ENCODE results near the gene AKIRIN2.
A peak's percentile ranks its signal among the peaks of the same experiment; 100 is the strongest.

Gene AKIRIN2

DNA sequence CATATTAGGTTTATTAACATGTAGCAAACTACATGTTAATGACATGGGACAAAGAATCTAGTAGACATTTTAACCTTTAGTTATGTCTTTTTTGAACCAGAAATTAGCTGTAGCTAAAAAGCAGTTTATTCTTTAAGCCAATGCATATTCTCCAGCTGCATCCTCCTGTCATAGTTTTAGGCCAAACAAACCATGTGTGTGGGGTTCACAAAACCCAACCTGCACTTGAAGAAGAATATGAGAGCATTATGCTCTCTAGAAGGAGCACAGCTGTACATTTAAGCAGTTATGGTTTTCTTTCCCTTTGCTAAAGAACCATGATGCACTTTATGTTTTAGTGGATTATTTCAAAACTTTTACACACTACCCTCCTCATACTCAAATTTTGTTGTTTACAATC lies 46.2 kb downstream of the AKIRIN2 start:
- Histone ChIP-seq H3K4me3 (ENCODE audit: low read length) (no peak overlapping the region), H3K4me2 (ENCODE audit: low read depth, low read length) (no peak overlapping the region), H3K27ac (ENCODE audit: low read length) (peak overlapping the region; percentile 70; the same call in 1 of the 2 replicates), H2AFZ (ENCODE audit: low read length) (no peak overlapping the region), H3K9ac (ENCODE audit: low read length) (no peak overlapping the region), H3K9me3 (replicated peaks; ENCODE audit: insufficient read depth, low read length) (no peaks in the 10 kb centered on the region), H3K79me2 (ENCODE audit: low read length) (no peaks in the 10 kb centered on the region), H3F3A (ENCODE audit: insufficient read depth, low read length) (peaks cover 18% of the 10 kb centered on the region), H3K4me1 (ENCODE audit: low read length) (peaks cover 28% of the 10 kb centered on the region), H3K9me2 (replicated peaks; ENCODE audit: insufficient read depth, low read length) (no peaks in the 10 kb centered on the region), H3K36me3 (replicated peaks; ENCODE audit: insufficient read depth, low read length) (0 out of 2 replicates have a peak, but pooled peaks cover 5% of the 10 kb centered on the region), H4K20me1 (ENCODE audit: insufficient read depth, low read length) (no peaks in the 10 kb centered on the region), H3K27me3 (replicated peaks; ENCODE audit: insufficient read depth, low read length) (no peaks in the 10 kb centered on the region)
- TF ChIP-seq, protein P1, sequence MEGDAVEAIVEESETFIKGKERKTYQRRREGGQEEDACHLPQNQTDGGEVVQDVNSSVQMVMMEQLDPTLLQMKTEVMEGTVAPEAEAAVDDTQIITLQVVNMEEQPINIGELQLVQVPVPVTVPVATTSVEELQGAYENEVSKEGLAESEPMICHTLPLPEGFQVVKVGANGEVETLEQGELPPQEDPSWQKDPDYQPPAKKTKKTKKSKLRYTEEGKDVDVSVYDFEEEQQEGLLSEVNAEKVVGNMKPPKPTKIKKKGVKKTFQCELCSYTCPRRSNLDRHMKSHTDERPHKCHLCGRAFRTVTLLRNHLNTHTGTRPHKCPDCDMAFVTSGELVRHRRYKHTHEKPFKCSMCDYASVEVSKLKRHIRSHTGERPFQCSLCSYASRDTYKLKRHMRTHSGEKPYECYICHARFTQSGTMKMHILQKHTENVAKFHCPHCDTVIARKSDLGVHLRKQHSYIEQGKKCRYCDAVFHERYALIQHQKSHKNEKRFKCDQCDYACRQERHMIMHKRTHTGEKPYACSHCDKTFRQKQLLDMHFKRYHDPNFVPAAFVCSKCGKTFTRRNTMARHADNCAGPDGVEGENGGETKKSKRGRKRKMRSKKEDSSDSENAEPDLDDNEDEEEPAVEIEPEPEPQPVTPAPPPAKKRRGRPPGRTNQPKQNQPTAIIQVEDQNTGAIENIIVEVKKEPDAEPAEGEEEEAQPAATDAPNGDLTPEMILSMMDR (IDR thresholded peaks at IDR 0.05; ENCODE audit: low read length) = no peak
- TF ChIP-seq EZH2 (optimal IDR thresholded peaks at IDR 0.05; ENCODE audit: low read depth, low read length) (no peak), EZH2phosphoT487 (IDR thresholded peaks at IDR 0.05; ENCODE audit: low read length) (no peak)
- DNase-seq = peak; percentile 19

DNA sequence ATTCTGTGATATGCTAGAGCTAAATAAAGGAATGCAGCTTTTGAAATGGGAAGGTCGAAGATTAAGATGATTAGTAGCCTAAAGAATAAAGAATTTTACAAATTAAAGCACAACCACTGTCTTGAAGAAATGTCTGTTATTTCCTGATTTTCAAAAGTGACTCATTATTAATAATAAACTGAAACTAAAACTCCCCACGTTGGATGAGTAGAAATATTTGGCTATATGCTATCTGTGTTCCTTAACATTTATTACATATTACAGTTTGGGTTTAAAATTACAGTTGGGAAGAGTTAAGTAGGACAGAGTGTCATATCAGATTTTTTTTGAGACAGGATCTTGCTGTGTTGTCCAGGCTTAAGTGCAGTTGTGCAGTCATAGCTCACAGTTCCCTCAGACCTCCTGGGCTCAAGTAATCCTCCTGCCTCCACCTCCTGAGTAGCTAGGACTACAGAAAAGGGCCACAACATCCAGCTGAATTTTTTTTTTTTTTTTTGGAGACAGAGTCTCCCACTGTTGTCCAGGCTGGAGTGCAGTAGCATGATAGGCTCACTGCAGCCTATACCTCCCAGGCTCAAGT lies 47.1 kb downstream of the AKIRIN2 start:
- Histone ChIP-seq H3K4me3 (ENCODE audit: low read length) (no peak overlapping the region), H3K27ac (ENCODE audit: low read length) (no peak overlapping the region), H3K9me2 (replicated peaks; ENCODE audit: insufficient read depth, low read length) (no peaks in the 10 kb centered on the region), H3K4me1 (ENCODE audit: low read length) (peaks cover 28% of the 10 kb centered on the region), H3K4me2 (ENCODE audit: low read depth, low read length) (no peak overlapping the region), H3F3A (ENCODE audit: insufficient read depth, low read length) (peaks cover 18% of the 10 kb centered on the region), H3K79me2 (ENCODE audit: low read length) (no peaks in the 10 kb centered on the region), H3K27me3 (replicated peaks; ENCODE audit: insufficient read depth, low read length) (no peaks in the 10 kb centered on the region), H3K9ac (ENCODE audit: low read length) (no peak overlapping the region), H2AFZ (ENCODE audit: low read length) (no peak overlapping the region), H3K36me3 (replicated peaks; ENCODE audit: insufficient read depth, low read length) (0 out of 2 replicates have a peak, but pooled peaks cover 5% of the 10 kb centered on the region), H3K9me3 (replicated peaks; ENCODE audit: insufficient read depth, low read length) (no peaks in the 10 kb centered on the region), H4K20me1 (ENCODE audit: insufficient read depth, low read length) (no peaks in the 10 kb centered on the region)
- DNase-seq = no peak
- TF ChIP-seq EZH2phosphoT487 (IDR thresholded peaks at IDR 0.05; ENCODE audit: low read length) = no peak
- TF ChIP-seq EZH2 (optimal IDR thresholded peaks at IDR 0.05; ENCODE audit: low read depth, low read length) = no peak
- TF ChIP-seq, protein P1 (IDR thresholded peaks at IDR 0.05; ENCODE audit: low read length) = no peak

DNA sequence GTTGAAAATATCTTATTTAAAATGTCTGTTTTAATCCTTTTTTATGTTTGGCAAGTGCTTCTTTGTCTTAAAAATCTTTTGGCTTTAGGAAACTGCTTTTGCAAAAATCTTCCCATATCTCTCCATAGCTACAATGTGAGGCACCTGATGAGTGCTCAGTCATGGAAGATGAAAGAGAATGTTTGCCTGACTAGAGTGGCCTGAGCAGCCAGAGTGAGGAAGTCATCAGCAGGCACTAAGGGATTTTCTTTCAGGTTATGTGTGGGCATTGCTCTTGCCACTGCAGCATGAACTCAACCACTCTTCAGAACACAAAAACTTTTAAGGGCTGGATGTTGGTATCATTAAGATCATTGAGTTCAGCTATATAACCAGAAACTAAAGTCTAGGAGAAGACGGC lies 47.9 kb downstream of the AKIRIN2 start:
- no peak for DNase-seq
- Histone ChIP-seq H3K27ac (ENCODE audit: low read length) (no peak overlapping the region), H3K9me2 (replicated peaks; ENCODE audit: insufficient read depth, low read length) (no peaks in the 10 kb centered on the region), H4K20me1 (ENCODE audit: insufficient read depth, low read length) (no peaks in the 10 kb centered on the region), H3K36me3 (replicated peaks; ENCODE audit: insufficient read depth, low read length) (0 out of 2 replicates have a peak, but pooled peaks cover 5% of the 10 kb centered on the region), H3K79me2 (ENCODE audit: low read length) (no peaks in the 10 kb centered on the region), H3K4me1 (ENCODE audit: low read length) (peaks cover 28% of the 10 kb centered on the region), H3K4me2 (ENCODE audit: low read depth, low read length) (no peak overlapping the region), H3K9me3 (replicated peaks; ENCODE audit: insufficient read depth, low read length) (no peaks in the 10 kb centered on the region), H2AFZ (ENCODE audit: low read length) (no peak overlapping the region), H3F3A (ENCODE audit: insufficient read depth, low read length) (peaks cover 18% of the 10 kb centered on the region), H3K4me3 (ENCODE audit: low read length) (no peak overlapping the region), H3K9ac (ENCODE audit: low read length) (no peak overlapping the region), H3K27me3 (replicated peaks; ENCODE audit: insufficient read depth, low read length) (no peaks in the 10 kb centered on the region)
- TF ChIP-seq EZH2phosphoT487 (IDR thresholded peaks at IDR 0.05; ENCODE audit: low read length) (no peak), EZH2 (optimal IDR thresholded peaks at IDR 0.05; ENCODE audit: low read depth, low read length) (no peak)
- TF ChIP-seq, protein P1 (IDR thresholded peaks at IDR 0.05; ENCODE audit: low read length) = no peak
